ENCODE measurements around the gene PRAMEF20. TPM values are rescaled to one million over a fixed set of nuclear protein-coding genes. Genes with fewer than 3 reads are reported as not detected.

The PRAMEF20 gene
- total and polyA plus RNA-seq, 2 experiments from 2014 or later = not detected

DNA sequence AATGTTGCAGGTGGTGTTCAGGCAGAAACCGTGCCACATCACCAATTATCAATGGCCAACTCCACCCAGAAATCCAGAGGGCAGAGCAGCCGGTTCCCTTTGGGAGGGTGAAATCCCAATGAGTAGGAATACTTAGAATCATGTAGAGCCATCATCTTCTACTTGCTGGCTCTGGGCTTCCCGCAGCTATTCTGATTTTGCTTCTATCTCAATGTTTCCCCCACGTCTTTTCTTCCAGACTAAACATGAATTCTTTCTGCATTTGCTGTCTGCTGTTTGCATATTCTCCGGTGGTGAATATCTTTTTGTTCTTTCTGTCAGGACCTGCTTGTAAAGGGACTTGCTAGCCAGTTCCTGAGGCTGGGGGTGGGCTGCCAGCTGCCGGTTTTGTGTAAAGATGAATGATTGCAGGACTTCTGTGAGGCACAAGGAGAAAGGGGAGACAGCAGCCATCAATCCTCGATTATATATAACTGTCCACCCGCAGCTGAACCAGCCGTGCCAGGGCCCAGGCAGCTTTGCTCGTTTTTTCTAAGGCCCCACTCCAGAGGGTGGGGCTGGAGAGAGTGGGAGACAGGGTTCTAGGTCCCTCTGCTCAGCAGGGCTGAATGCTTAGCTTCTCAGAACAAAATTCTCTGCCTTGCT is 33.2 kb downstream of the PRAMEF20 start:
- no peaks in the 10 kb centered on the region for H4K20me1 ChIP-seq (ENCODE audit: insufficient read depth)
- no peaks in the 10 kb centered on the region for H3K9me3 ChIP-seq (ENCODE audit: low read depth)
- H2AFZ ChIP-seq = no peak overlapping the region
- H3K4me2 ChIP-seq (ENCODE audit: unreplicated experiment) = no peak overlapping the region
- H3K27ac ChIP-seq = no peak overlapping the region
- H3K36me3 ChIP-seq (ENCODE audit: low read depth) = no peaks in the 10 kb centered on the region
- no peak overlapping the region for H3K4me3 ChIP-seq
- H3K9me2 ChIP-seq (ENCODE audit: insufficient read depth) = no peaks in the 10 kb centered on the region
- no peaks in the 10 kb centered on the region for H3K79me2 ChIP-seq (ENCODE audit: insufficient read depth)
- in situ Hi-C loops (cut with MboI) = no loop called here
- TF ChIP-seq EZH2 (IDR thresholded peaks at IDR 0.05; ENCODE audit: insufficient read depth, poor library complexity, severe bottlenecking) = no peak
- no peak overlapping the region for H3K9ac ChIP-seq
- no peaks in the 10 kb centered on the region for H3K4me1 ChIP-seq (ENCODE audit: insufficient read depth)
- WGBS, 2 experiments (ENCODE audit: low coverage in 1 of 2, low lambda C conversion rate in 2 of 2, missing lambda C conversion rate in 2 of 2) = 36 to 40% methylated on average over 10 of the region's 10 CpGs
- no peaks in the 10 kb centered on the region for H3F3A ChIP-seq (ENCODE audit: insufficient read depth)
- no peak for DNase-seq
- H3K27me3 ChIP-seq (replicated peaks; ENCODE audit: insufficient read depth) = no peaks in the 10 kb centered on the region

DNA sequence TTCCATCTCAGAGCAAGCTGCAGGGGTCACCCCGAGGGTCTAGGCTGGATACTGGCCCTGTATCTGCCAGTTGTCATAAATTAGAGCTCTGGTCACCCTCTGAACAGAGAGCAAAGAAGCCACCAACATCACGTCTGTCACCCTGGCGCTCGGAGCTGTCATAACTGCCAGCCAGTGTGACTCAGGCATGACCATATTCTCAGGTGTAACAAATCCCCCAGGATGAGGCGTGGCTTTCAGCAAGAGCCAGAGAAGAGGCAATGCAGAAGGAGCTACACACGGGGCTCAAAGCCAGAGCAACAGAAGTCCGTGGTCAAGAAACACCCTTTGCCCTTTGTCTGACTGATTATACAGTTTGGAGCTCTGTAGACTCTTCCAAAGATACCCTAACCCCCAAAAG is 40.0 kb downstream of the PRAMEF20 start:
- 31 to 39% methylated on average over 7 of the region's 7 CpGs for WGBS, 2 experiments (ENCODE audit: low coverage in 1 of 2, low lambda C conversion rate in 2 of 2, missing lambda C conversion rate in 2 of 2)

DNA sequence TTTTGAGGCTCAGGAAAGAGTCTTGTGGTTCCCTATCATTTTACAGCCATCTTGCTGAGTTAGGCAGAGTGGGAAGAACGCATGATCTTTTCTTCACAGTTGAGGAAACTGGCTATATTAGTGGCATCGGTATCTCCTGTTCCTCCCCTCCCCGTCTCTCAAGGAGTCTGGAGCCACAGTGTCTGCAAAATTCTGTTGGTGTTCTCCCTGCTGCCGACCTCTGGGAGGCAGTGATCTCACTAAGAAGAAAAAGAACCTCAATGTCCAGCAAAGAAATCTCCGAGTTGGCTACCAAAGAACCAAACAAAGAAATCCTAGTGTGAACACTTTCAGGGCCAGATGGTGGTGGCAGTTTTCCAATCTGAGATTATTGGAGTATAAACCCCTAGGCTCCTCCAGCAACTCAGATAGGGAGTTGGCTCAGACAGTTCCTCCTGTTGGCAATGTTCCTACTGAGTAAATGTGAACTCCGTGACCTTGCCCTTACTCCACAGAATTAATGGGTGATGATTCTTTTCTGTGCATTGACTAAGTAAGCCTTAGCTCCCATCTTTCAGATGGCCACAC is 41.2 kb downstream of the PRAMEF20 start:
- H3K9me2 ChIP-seq (ENCODE audit: insufficient read depth) = no peaks in the 10 kb centered on the region
- H2AFZ ChIP-seq = no peak overlapping the region
- no peaks in the 10 kb centered on the region for H3K9me3 ChIP-seq (ENCODE audit: low read depth)
- H3K4me1 ChIP-seq (ENCODE audit: insufficient read depth) = no peaks in the 10 kb centered on the region
- H3K4me2 ChIP-seq (ENCODE audit: unreplicated experiment) = no peak overlapping the region
- no peak overlapping the region for H3K4me3 ChIP-seq
- DNase-seq = no peak
- no peaks in the 10 kb centered on the region for H3K36me3 ChIP-seq (ENCODE audit: low read depth)
- in situ Hi-C loops (cut with MboI) = no loop called here
- TF ChIP-seq EZH2 (IDR thresholded peaks at IDR 0.05; ENCODE audit: insufficient read depth, poor library complexity, severe bottlenecking) = no peak
- TF ChIP-seq EZH2phosphoT487 (IDR thresholded peaks at IDR 0.05; ENCODE audit: insufficient read depth, low read depth) = no peak
- no peaks in the 10 kb centered on the region for H3F3A ChIP-seq (ENCODE audit: insufficient read depth)
- WGBS, 2 experiments (ENCODE audit: low coverage in 1 of 2, low lambda C conversion rate in 2 of 2, missing lambda C conversion rate in 2 of 2) = 30 to 32% methylated on average over 6 of the region's 6 CpGs
- H4K20me1 ChIP-seq (ENCODE audit: insufficient read depth) = no peaks in the 10 kb centered on the region
- no peak overlapping the region for H3K27ac ChIP-seq
- H3K79me2 ChIP-seq (ENCODE audit: insufficient read depth) = no peaks in the 10 kb centered on the region
- no peak overlapping the region for H3K9ac ChIP-seq
- H3K27me3 ChIP-seq (replicated peaks; ENCODE audit: insufficient read depth) = no peaks in the 10 kb centered on the region

More for the DNA sequence above, 40.0 kb downstream of the PRAMEF20 start:
- Histone ChIP-seq H3K4me1 (ENCODE audit: insufficient read depth) (no peaks in the 10 kb centered on the region), H3K79me2 (ENCODE audit: insufficient read depth) (no peaks in the 10 kb centered on the region), H3K4me3 (no peak overlapping the region), H2AFZ (no peak overlapping the region), H3K4me2 (ENCODE audit: unreplicated experiment) (no peak overlapping the region), H3K27ac (no peak overlapping the region), H3K9me3 (ENCODE audit: low read depth) (no peaks in the 10 kb centered on the region), H3K9ac (no peak overlapping the region), H3K36me3 (ENCODE audit: low read depth) (no peaks in the 10 kb centered on the region), H4K20me1 (ENCODE audit: insufficient read depth) (no peaks in the 10 kb centered on the region), H3K9me2 (ENCODE audit: insufficient read depth) (no peaks in the 10 kb centered on the region), H3F3A (ENCODE audit: insufficient read depth) (no peaks in the 10 kb centered on the region), H3K27me3 (replicated peaks; ENCODE audit: insufficient read depth) (no peaks in the 10 kb centered on the region)
- no peak for TF ChIP-seq EZH2phosphoT487 (IDR thresholded peaks at IDR 0.05; ENCODE audit: insufficient read depth, low read depth)
- no peak for TF ChIP-seq EZH2 (IDR thresholded peaks at IDR 0.05; ENCODE audit: insufficient read depth, poor library complexity, severe bottlenecking)
- in situ Hi-C loops (cut with MboI) = no loop called here
- DNase-seq = no peak

DNA sequence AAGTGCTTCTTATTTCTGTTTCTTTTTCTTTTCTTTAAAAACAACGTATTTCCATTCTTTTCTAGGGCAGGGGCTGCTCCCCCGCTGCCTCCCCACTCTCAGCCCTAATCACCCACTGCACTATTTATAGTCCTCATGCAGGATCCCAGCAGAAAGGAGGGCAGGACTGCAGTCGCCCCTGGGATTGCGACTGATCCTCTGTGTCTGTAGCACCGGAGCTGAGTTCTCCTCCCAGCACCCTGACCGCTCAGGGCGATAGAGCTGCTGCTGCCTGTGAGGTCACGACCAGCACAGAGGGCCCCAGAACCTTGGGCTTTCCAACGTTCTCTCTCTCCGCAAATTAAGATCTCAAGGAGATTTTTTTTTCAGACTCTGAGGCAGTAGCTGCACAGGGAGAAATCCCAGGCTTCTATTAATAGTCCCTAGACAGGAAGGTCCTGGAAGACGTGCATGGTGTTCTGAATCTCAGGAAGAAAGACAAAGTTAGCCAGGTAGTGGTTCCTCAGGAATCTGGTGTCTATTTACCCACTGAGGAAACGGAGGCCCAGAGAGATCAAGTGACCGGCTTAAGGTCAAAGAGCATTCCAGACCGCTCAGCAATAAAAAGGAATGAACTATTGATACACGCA is 46.8 kb downstream of the PRAMEF20 start:
- H3K9me3 ChIP-seq (ENCODE audit: low read depth) = no peaks in the 10 kb centered on the region
- H3K4me2 ChIP-seq (ENCODE audit: unreplicated experiment) = no peak overlapping the region
- H2AFZ ChIP-seq = no peak overlapping the region
- TF ChIP-seq EZH2phosphoT487 (IDR thresholded peaks at IDR 0.05; ENCODE audit: insufficient read depth, low read depth) (no peak), EZH2 (IDR thresholded peaks at IDR 0.05; ENCODE audit: insufficient read depth, poor library complexity, severe bottlenecking) (no peak)
- 41 to 44% methylated on average over 15 of the region's 15 CpGs for WGBS, 2 experiments (ENCODE audit: low coverage in 1 of 2, low lambda C conversion rate in 2 of 2, missing lambda C conversion rate in 2 of 2)
- no peaks in the 10 kb centered on the region for H3K36me3 ChIP-seq (ENCODE audit: low read depth)
- in situ Hi-C loops (cut with MboI) = no loop called here
- no peak for DNase-seq
- no peaks in the 10 kb centered on the region for H3K4me1 ChIP-seq (ENCODE audit: insufficient read depth)
- H3K79me2 ChIP-seq (ENCODE audit: insufficient read depth) = no peaks in the 10 kb centered on the region
- no peaks in the 10 kb centered on the region for H4K20me1 ChIP-seq (ENCODE audit: insufficient read depth)
- H3K4me3 ChIP-seq = no peak overlapping the region
- H3K9me2 ChIP-seq (ENCODE audit: insufficient read depth) = no peaks in the 10 kb centered on the region
- H3K27me3 ChIP-seq (replicated peaks; ENCODE audit: insufficient read depth) = no peaks in the 10 kb centered on the region
- H3K9ac ChIP-seq = no peak overlapping the region
- no peak overlapping the region for H3K27ac ChIP-seq
- no peaks in the 10 kb centered on the region for H3F3A ChIP-seq (ENCODE audit: insufficient read depth)

All from GM23248 (cell line).